HG02798 (cell line): Measurements from ENCODE around the gene GIMAP1.

ENCODE experiments used
- ATAC-seq: cut with Tn5 transposase; IDR thresholded peaks from one replicate; pipeline ENCODE4 v1.9.1; 2021; ENCODE audit warnings: mild to moderate bottlenecking; ENCODE audit not compliant: unreplicated experiment, poor library complexity

Gene GIMAP1

GRCh38 chr7:150744041-150744656 lies 27.7 kb downstream of the GIMAP1 start:
- no peak for ATAC-seq

GRCh38 chr7:150745086-150745485 lies 28.7 kb downstream of the GIMAP1 start:
- ATAC-seq: no peak

GRCh38 chr7:150745876-150746275 lies 29.5 kb downstream of the GIMAP1 start:
- ATAC-seq: no peak

- no peak for ATAC-seq
Observed at GRCh38 chr7:150746921-150747320, 30.5 kb downstream of the GIMAP1 start.

DNA sequence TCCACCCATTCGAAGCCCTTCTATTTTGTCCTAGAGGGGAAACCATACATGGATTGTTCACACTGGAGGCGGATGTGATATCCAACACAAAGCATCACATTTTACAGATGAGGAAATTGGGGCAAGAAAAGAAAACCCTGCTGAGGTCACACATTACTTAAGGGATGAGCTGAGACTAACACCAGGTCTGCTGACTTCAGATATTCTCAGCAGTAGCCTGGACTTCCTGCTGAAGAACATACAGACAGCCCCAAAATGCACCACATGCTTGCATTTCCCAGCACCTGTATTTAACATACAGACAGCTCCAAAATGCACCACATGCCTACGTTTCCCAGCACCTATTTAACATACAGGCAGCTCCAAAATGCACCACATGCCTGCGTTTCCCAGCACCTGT lies 32.0 kb downstream of the GIMAP1 start:
- ATAC-seq: no peak

- no peak for ATAC-seq
Observed at GRCh38 chr7:150751702-150752101, 35.3 kb downstream of the GIMAP1 start.

DNA sequence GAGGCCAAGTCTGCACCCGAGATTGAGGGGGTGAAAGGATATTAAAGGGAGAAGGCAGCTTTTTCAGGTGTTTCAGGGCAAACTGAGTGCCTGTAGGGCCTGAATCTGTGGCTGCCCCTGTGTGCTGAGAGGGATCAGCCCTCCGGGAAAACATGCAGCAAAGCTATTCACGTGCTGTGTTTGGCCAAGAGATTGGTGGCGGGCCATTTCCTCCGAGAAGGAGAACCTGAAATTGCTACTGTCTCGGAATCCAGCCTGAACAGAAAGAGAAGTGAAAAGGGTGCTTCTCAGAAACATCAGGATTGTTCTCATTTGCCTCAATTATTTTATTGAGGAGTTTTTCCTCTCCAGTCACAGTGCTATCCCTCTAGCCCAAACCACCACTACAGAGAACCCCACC lies 36.8 kb downstream of the GIMAP1 start:
- ATAC-seq: no peak

DNA sequence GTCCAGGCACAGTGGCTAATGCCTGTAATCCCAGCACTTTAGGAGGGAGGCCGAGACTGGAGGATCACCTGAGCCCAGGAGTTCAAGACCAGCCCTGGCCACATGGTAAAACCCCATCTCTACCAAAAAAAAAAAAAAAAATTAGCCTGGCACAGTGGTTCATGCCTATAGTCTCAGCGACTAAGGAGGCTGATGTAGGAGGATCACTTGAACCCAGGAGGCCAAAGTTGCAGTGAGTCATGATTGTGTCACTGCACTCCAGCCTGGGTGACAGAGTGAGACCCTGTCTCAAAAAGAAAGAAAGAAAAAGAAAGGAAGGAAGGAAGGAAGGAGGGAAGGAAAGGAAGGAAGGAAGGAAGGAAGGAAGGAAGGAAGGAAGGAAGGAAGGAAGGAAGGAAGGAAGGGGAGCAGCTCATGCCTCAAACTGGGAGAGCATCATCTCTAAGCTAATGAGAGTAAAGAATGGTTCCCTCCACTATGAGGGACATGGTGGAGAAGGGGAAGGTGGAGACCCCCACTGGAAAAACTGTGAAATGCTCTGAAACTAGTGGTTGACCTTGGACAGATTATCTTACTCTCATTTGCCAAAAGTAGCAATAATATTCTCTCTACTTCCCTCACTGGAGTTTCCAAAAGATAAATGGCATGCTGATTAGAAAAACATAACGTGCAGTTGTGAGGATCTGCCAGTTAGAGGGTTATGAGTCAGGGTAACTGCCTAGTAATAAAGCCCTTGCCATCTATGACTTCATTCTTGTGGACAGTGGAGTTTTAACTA lies 37.6 kb downstream of the GIMAP1 start:
- ATAC-seq: no peak

GRCh38 chr7:150754951-150755350 lies 38.5 kb downstream of the GIMAP1 start:
- no peak for ATAC-seq

GRCh38 chr7:150755473-150756099 lies 39.2 kb downstream of the GIMAP1 start:
- no peak for ATAC-seq

- no peak for ATAC-seq
Observed at GRCh38 chr7:150756166-150756565, 39.8 kb downstream of the GIMAP1 start.

- ATAC-seq: no peak
Observed at GRCh38 chr7:150756858-150757257, 40.4 kb downstream of the GIMAP1 start.

DNA sequence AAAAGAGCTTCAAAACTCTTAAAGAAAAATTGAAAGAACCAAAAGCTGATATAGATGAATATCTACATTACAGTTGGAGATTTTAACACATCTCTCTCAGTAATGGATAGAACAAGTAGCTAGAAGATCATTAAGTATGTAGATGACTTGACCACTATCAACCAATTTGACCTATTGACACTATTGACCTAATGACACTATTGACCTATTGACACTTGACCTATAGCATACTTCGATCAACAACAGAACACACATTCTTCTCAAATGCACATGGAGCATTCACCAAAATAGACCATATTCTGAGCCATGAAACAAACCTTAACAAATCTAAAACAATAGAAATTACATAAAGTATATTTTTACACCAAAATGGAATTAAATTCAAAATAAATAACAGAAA lies 43.1 kb downstream of the GIMAP1 start:
- no peak for ATAC-seq

GRCh38 chr7:150766334-150766709 lies 49.9 kb downstream of the GIMAP1 start:
- ATAC-seq: no peak

- ATAC-seq: no peak
Observed at GRCh38 chr7:150769768-150770167, 53.4 kb downstream of the GIMAP1 start.
